H1 (cell line): Measurements from ENCODE around the gene GTF2H2. TPM values are rescaled to one million over a fixed set of nuclear protein-coding genes. Genes with fewer than 3 reads are reported as not detected.

Experiments
- RFX5 ChIP-seq: IDR thresholded peaks from 2 replicates; pipeline ENCODE4 v1.6.1; 2011; ENCODE audit warnings: low read depth, low read length, improper control_type of control experiment, borderline replicate concordance
- polyA plus RNA-seq, 7 experiments: library from polyadenylated mRNA; depleted of rRNA in 3 of 7; stranded (reverse) in 5 of 7; unstranded in 2 of 7; fragments of >200 nt in 5 of 7; fragments of 200-250 nt in 2 of 7; gene quantifications; 1 replicate in 5 of 7; 2 replicates in 1 of 7; 4 replicates in 1 of 7; pipeline versions ENCODE4 v1.2.1 to v1.2.3, GENCODE V29; 2011 to 2013; ENCODE audit warnings: missing spikeins in 2 of 7, mixed read lengths in 2 of 7
- total RNA-seq: library from RNA; stranded (reverse); fragmentation: NEBNext Ultra II Directional; extraction: Animal tissue kit (Norgen Biotek cat#: 25700); gene quantifications from 2 replicates; pipeline ENCODE4 v1.2.1, GENCODE V29; 2021

Gene GTF2H2
- total and polyA plus RNA-seq, 2 of the 8 experiments (the other 6 are each of a cell fraction or from before 2014, with no cell fraction given), result 12.4 to 42.3 TPM

GRCh38 chr5:71014176-71014575, 53.3 kb downstream of the GTF2H2 start (continued):
- no peak for TF ChIP-seq RFX5
